Heart left ventricle (tissue), 16 donors: ENCODE measurements around the gene SH3BP4. TPM values are rescaled to one million over a fixed set of nuclear protein-coding genes. Genes with fewer than 3 reads are reported as not detected.
A peak's percentile ranks its signal among the peaks of the same experiment; 100 is the strongest.

ENCODE experiments used
- ATAC-seq, 4 donors: fragments of 200-7000 bp; cut with Tn5 transposase; one replicate each; pipeline ENCODE4 v1.9.1; 2020 to 2022; ENCODE audit warnings: moderate library complexity in 4 of 4, mild to moderate bottlenecking in 3 of 4, moderate number of reproducible peaks in 1 of 4
- DNase-seq, 5 donors: peaks; one replicate each; pipeline ENCODE4 v3.0.0-alpha.2; 2020
- H3K27ac ChIP-seq, 12 donors: fragments of 200-600 bp; sonication (generic) in 4 of 12; one replicate each; pipeline versions ENCODE4 v1.5.0 to v1.8.0; 2016 to 2022; ENCODE audit warnings: mild to moderate bottlenecking in 2 of 12
- H3K27me3 ChIP-seq, 9 donors: fragments of 200-600 bp; sonication (generic) in 2 of 9; one replicate each; pipeline versions ENCODE4 v1.5.1 to v1.8.0; 2016 to 2022; ENCODE audit warnings: mild to moderate bottlenecking in 3 of 9
- H3K36me3 ChIP-seq, 9 donors: fragments of 200-600 bp; sonication (generic) in 2 of 9; one replicate each; pipeline versions ENCODE4 v1.5.0 to v1.8.0; 2018 to 2022; ENCODE audit warnings: mild to moderate bottlenecking in 2 of 9
- H3K4me1 ChIP-seq, 12 donors: fragments of 200-600 bp; sonication (generic) in 4 of 12; one replicate each; pipeline versions ENCODE4 v1.5.0 to v1.8.0; 2016 to 2022; ENCODE audit warnings: mild to moderate bottlenecking in 3 of 12
- H3K4me3 ChIP-seq, 12 donors: fragments of 200-600 bp; sonication (generic) in 4 of 12; one replicate each; pipeline versions ENCODE4 v1.5.0 to v1.8.0; 2017 to 2022; ENCODE audit warnings: mild to moderate bottlenecking in 9 of 12, moderate library complexity in 4 of 12
- H3K9me3 ChIP-seq, 12 donors: fragments of 200-600 bp; sonication (generic) in 4 of 12; one replicate each; pipeline versions ENCODE4 v1.5.0 to v1.8.0; 2016 to 2022; ENCODE audit warnings: mild to moderate bottlenecking in 1 of 12
- POLR2A ChIP-seq, 2 donors: fragments of 450-650 bp; IDR thresholded peaks; one replicate each; pipeline ENCODE4 v1.6.1; 2017; ENCODE audit warnings: antibody characterized with exemption in 2 of 2, mild to moderate bottlenecking in 2 of 2, moderate library complexity in 2 of 2
- WGBS, 4 donors: extraction: QIAGEN DNeasy Blood & Tissue Kit in 2 of 4; methylation state at CpG; one replicate each; pipeline versions ENCODE4 v1.1.5 to v1.1.7; 2013 to 2018; 5-methylcytosine and 5-hydroxymethylcytosine counted together
- intact Hi-C, 10 donors: fragments of 100-400 bp; cut with DNase I; formaldehyde crosslinking; loops; one replicate each; pipeline versions ENCODE4 v1.11.1 to v1.14.2; 2022
- polyA plus RNA-seq, 2 donors: library from polyadenylated mRNA; stranded (reverse); fragments of 200-250 nt; gene quantifications; one replicate each; pipeline ENCODE4 v1.2.3, GENCODE V29; 2013
- total RNA-seq, 9 donors: library from RNA; depleted of rRNA in 2 of 9; stranded (reverse); fragments of >200 nt in 2 of 9; fragmentation: NEBNext Ultra II Directional in 3 of 9; extraction: Animal tissue kit (Norgen Biotek cat#: 25700) in 3 of 9; gene quantifications; one replicate each; pipeline versions ENCODE4 v1.1.0 to v1.2.4, GENCODE V29; 2016 to 2023
- TF ChIP-seq, protein P1 (sequence below), 12 donors: fragments of 200-600 bp; sonication (generic) in 4 of 12; IDR thresholded peaks; one replicate each; pipeline versions ENCODE4 v1.5.0 to v1.8.0; 2018 to 2022; ENCODE audit warnings: antibody characterized with exemption in 12 of 12, mild to moderate bottlenecking in 5 of 12
- donor health status: ischemic (EF 13 %, LVEDD 7.1; RV severe dilation, severe dysfunction).
- donor health status: healthy with polysubstance abuse.
- donor health status: DM: no; HTN: yes; CAD: no.
- donor health status: DM: no; HTN: no; CAD: no.
- donor health status: ischemic (EF 25% LVEDD 6.9; RV normal size, moderate dysfunction).
- donor health status: ischemic (EF 25% LVEDD 5.7; RV mildly dilated, moderate dysfunction).
- donor health status: healthy.
- donor health status: DM: yes; HTN: yes; CAD: no.
- donor health status: ischemic (EF 35%, LVEDD 5.7; RV mildly dilated, moderate dysfunction).
- donor health status: nonischemic (EF 11% LVEDD 7.7; RV severe dilation, severe dysfunction).
- donor health status: DM: yes; HTN: yes; CAD: no.
- donor health status: PGD.
- donor health status: ischemic (EF 29% LVEDD 5.4; RV normal size, mild dysfunction).
- donor health status: nonischemic (EF 23%, LVEDD 6.1; RV moderate dilation, normal function).

SH3BP4 gene
- total and polyA plus RNA-seq, 11 donors: 5.4 to 33.5 (median 12.4) TPM

DNA sequence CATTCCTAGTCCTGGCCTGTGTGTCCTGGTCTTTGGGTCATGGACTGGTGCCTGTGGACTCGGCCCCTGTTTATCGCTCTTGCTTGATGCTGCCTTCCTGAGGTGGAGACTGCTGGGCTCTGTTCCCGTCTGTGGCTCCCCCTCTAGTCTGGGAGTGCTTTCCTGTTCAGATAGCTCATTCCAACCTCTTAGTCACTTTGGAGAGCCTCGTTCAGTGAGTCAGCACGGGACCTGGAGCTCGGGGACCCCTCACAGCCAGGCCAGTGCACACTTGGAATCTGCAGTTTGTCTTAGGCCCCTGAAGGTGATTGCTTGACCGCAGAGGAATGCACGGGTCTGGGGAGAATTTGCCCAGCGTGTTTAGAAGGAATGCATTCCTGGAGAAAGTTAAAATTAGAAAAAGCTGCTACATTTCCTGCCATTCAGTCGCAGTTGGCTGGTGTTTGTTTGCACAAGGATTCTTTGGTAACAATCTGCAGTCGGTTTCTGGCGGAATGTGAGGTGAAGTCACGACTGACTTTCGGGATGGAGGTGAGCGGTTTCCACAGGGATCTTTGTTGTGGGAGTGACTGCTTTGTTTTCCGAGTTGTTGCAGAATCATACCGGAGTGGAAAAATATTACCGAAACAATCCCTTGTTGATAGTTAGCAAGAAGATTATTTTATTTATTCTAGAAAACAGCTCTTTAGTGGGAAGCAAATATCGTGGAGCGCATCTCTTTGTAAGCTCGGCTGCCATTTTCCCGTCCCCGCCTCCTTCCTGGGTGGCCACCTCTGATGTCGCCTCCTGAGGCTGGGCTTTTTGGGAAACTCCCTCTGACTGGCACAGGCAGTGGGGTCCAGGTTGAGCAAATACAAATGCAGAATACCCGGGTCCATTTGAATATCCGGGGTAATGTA, 29.6 kb downstream of the SH3BP4 start:
- H3K9me3 ChIP-seq: peaks cover 0 to 4% (median 0%) of the 10 kb centered on the region in 12 donors
- ATAC-seq (peak; percentile 84 to 95 (median 92)), DNase-seq (peak; percentile 68 to 85 (median 79))
- H3K27me3 ChIP-seq: no peaks in the 10 kb centered on the region
- no peaks in the 10 kb centered on the region for H3K36me3 ChIP-seq
- peaks cover 0 to 89% (median 61%) of the 10 kb centered on the region in 12 donors for H3K4me1 ChIP-seq
- 24 to 33% (median 29%) methylated on average over 26 of the region's 26 CpGs for WGBS, 4 donors
- intact Hi-C loops: loop anchor here in 4 of 10 donors (2.0 to 10.0 kb wide), 2 partner anchors 27 to 63 kb away; no protein-coding TSS in a partner anchor
- H3K27ac ChIP-seq: peak overlapping the region; percentile 26 to 86 (median 72)
- no peak for TF ChIP-seq POLR2A (IDR thresholded peaks at IDR 0.05)
- TF ChIP-seq, protein P1, sequence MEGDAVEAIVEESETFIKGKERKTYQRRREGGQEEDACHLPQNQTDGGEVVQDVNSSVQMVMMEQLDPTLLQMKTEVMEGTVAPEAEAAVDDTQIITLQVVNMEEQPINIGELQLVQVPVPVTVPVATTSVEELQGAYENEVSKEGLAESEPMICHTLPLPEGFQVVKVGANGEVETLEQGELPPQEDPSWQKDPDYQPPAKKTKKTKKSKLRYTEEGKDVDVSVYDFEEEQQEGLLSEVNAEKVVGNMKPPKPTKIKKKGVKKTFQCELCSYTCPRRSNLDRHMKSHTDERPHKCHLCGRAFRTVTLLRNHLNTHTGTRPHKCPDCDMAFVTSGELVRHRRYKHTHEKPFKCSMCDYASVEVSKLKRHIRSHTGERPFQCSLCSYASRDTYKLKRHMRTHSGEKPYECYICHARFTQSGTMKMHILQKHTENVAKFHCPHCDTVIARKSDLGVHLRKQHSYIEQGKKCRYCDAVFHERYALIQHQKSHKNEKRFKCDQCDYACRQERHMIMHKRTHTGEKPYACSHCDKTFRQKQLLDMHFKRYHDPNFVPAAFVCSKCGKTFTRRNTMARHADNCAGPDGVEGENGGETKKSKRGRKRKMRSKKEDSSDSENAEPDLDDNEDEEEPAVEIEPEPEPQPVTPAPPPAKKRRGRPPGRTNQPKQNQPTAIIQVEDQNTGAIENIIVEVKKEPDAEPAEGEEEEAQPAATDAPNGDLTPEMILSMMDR (IDR thresholded peaks at IDR 0.05): peak in 2 of 12 donors; percentile 11 to 29
- peak overlapping the region in 10 of 12 donors; percentile 17 to 49 (median 30) for H3K4me3 ChIP-seq

DNA sequence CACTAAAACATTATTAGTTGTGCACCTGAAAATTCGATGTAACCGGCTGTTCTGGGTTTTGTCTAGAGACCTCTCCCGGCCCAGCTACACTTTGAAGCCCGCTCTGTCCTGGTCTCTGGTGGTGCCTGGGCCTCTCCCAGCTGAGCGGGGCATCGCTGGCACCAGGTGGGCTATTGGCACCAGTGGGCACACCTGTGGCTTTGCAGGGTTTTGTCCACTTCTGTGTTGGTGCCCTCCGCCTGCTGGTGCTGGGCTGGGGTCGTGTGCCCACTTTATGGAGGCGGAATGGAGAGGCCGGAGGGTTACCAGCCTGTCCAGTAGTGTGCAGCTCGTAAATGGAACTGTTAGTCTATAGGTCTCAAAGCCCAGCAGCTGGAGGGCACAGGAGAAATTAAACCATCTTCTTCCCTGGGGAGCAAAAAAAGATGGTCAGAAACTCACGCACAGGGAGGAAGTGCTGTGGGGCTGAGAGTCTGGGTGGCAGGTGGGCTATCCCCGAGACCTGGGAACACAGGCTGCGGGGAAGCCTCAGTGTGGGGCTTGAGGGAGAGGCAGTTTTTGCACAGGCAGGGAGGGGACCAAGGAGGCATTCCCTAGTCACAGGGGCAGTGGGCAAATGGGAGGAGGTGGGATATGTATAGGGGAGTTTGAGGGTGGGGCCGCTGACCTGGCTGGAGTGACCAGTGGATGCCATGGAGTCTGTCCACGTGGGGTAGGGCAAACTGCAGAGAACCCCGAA, 30.4 kb downstream of the SH3BP4 start:
- no peak for ATAC-seq
- 78 to 93% (median 85%) methylated on average over 12 to 17 of the region's 17 CpGs for WGBS, 4 donors
- Histone ChIP-seq H3K4me1 (peaks cover 0 to 88% (median 56%) of the 10 kb centered on the region in 12 donors), H3K9me3 (peaks cover 0 to 4% (median 0%) of the 10 kb centered on the region in 12 donors), H3K27me3 (no peaks in the 10 kb centered on the region), H3K36me3 (no peaks in the 10 kb centered on the region), H3K27ac (peak overlapping the region; percentile 26 to 86 (median 72)), H3K4me3 (peak overlapping the region in 10 of 12 donors; percentile 17 to 49 (median 30))
- intact Hi-C loops: loop anchor here in 2 of 10 donors (10.0 kb wide), 1 partner anchor 63 kb away; no protein-coding TSS in a partner anchor
- no peak for TF ChIP-seq POLR2A (IDR thresholded peaks at IDR 0.05)
- DNase-seq: peak in 1 of 5 donors; percentile 59

GRCh38 chr2:234983011-234983726, 31.4 kb downstream of the SH3BP4 start:
- no peak for ATAC-seq
- Histone ChIP-seq H3K9me3 (peaks cover 0 to 4% (median 0%) of the 10 kb centered on the region in 12 donors), H3K4me3 (no peak overlapping the region), H3K27ac (peak overlapping the region in 11 of 12 donors; percentile 4 to 86 (median 61)), H3K36me3 (no peaks in the 10 kb centered on the region), H3K27me3 (no peaks in the 10 kb centered on the region), H3K4me1 (peaks cover 0 to 83% (median 50%) of the 10 kb centered on the region in 12 donors)
- peak in 1 of 5 donors; percentile 15 for DNase-seq
- WGBS, 4 donors: 84 to 90% (median 88%) methylated on average over 11 of the region's 11 CpGs
- TF ChIP-seq, protein P1 (IDR thresholded peaks at IDR 0.05): no peak
- no peak for TF ChIP-seq POLR2A (IDR thresholded peaks at IDR 0.05)
- intact Hi-C loops: loop anchor here in 2 of 10 donors (10.0 kb wide), 1 partner anchor 62 kb away; no protein-coding TSS in a partner anchor
